H1 (cell line): ENCODE results near the gene SLC2A3. TPM values are rescaled to one million over a fixed set of nuclear protein-coding genes. Genes with fewer than 3 reads are reported as not detected.
A peak's percentile ranks its signal among the peaks of the same experiment; 100 is the strongest.

Source experiments
- CTCF ChIA-PET: fragments of 300-600 bp; sonication (Branson Sonifier 250); formaldehyde crosslinking; loops from one replicate; lab custom pipeline; 2021; ENCODE audit not compliant: partially characterized antibody; lab: Charles Lee
- POLR2A ChIA-PET: fragments of 300-600 bp; sonication (Branson Sonifier 250); formaldehyde crosslinking; loops from one replicate; lab custom pipeline; 2021; ENCODE audit warnings: inconsistent platforms; ENCODE audit not compliant: partially characterized antibody; lab: Charles Lee
- DNase-seq, 2 experiments: peaks; one replicate each; pipeline versions ENCODE4 v3.0.0 to v3.0.0-alpha.2; 2010 to 2022; ENCODE audit warnings: low spot score in 2 of 2, low read depth in 1 of 2, mixed read lengths in 1 of 2
- FAIRE-seq: peaks from 2 replicates; lab custom pipeline; 2011; peaks lifted over from hg19 to GRCh38; lab: Jason Lieb, UNC
- H2AFZ ChIP-seq: 2 replicates; pipeline ENCODE4 v1.8.1; 2012; ENCODE audit warnings: low read length, inconsistent platforms
- H2AK5ac ChIP-seq: 2 replicates; pipeline ENCODE4 v1.6.1; 2013; ENCODE audit warnings: low read depth, low read length
- H2BK120ac ChIP-seq: replicated peaks from 2 replicates; pipeline ENCODE3; 2013; ENCODE audit warnings: low read depth, low read length, inconsistent platforms
- H2BK12ac ChIP-seq: 2 replicates; pipeline ENCODE4 v1.6.1; 2013; ENCODE audit warnings: low read depth, low read length
- H2BK15ac ChIP-seq: 2 replicates; pipeline ENCODE4 v1.6.1; 2013; ENCODE audit warnings: low read length
- H2BK20ac ChIP-seq: 2 replicates; pipeline ENCODE4 v1.6.1; 2013; ENCODE audit warnings: low read length
- H2BK5ac ChIP-seq: 2 replicates; pipeline ENCODE4 v1.6.1; 2013; ENCODE audit warnings: low read depth, low read length
- H3K14ac ChIP-seq: 2 replicates; pipeline ENCODE4 v1.6.1; 2013; ENCODE audit warnings: inconsistent platforms; ENCODE audit not compliant: insufficient read length
- H3K18ac ChIP-seq: 2 replicates; pipeline ENCODE4 v1.6.1; 2013; ENCODE audit warnings: low read length; ENCODE audit errors: extremely low read depth
- H3K23ac ChIP-seq: 2 replicates; pipeline ENCODE4 v1.6.1; 2013; ENCODE audit warnings: inconsistent platforms; ENCODE audit not compliant: insufficient read length
- H3K23me2 ChIP-seq: 2 replicates; pipeline ENCODE4 v1.6.1; 2013; ENCODE audit warnings: low read depth, low read length
- H3K27ac ChIP-seq: 2 replicates; pipeline ENCODE4 v1.6.1; 2011; ENCODE audit warnings: low read depth, low read length, inconsistent platforms
- H3K27me3 ChIP-seq, 4 experiments: replicated peaks in 1 of 4; 1 replicate in 1 of 4; 2 replicates in 3 of 4; pipeline versions ENCODE4 v1.6.1 to v1.8.1; 2011 to 2013; ENCODE audit warnings: low read length in 3 of 4, mild to moderate bottlenecking in 3 of 4, inconsistent platforms in 2 of 4, mixed read lengths in 2 of 4, moderate library complexity in 1 of 4; ENCODE audit not compliant: control insufficient read depth in 3 of 4, insufficient read depth in 3 of 4; ENCODE audit errors: extremely low read depth in 1 of 4
- H3K36me3 ChIP-seq, 4 experiments: 2 replicates each; pipeline versions ENCODE4 v1.6.1 to v1.8.1; 2011 to 2013; ENCODE audit warnings: mild to moderate bottlenecking in 4 of 4, low read length in 3 of 4, moderate library complexity in 2 of 4, control low read depth in 1 of 4, inconsistent platforms in 1 of 4; ENCODE audit not compliant: insufficient read depth in 4 of 4, control insufficient read depth in 2 of 4
- H3K4ac ChIP-seq: replicated peaks from 2 replicates; pipeline ENCODE3; 2013; ENCODE audit warnings: low read length, low read depth, mixed read lengths, inconsistent platforms; ENCODE audit not compliant: insufficient read length
- H3K4me1 ChIP-seq, 4 experiments: replicated peaks in 1 of 4; 1 replicate in 1 of 4; 2 replicates in 3 of 4; pipeline versions ENCODE4 v1.6.1 to v1.8.1; 2011 to 2013; ENCODE audit warnings: low read length in 3 of 4, inconsistent platforms in 2 of 4, mixed read lengths in 1 of 4; ENCODE audit not compliant: insufficient read depth in 4 of 4, control insufficient read depth in 3 of 4
- H3K4me2 ChIP-seq, 2 experiments: 2 replicates each; pipeline versions ENCODE4 v1.6.1 to v1.8.1; 2011 to 2013; ENCODE audit warnings: low read depth in 2 of 2, low read length in 2 of 2, control low read depth in 1 of 2, inconsistent platforms in 1 of 2, mild to moderate bottlenecking in 1 of 2; ENCODE audit not compliant: insufficient read depth in 1 of 2
- H3K4me3 ChIP-seq, 4 experiments: fragments of 200-600, 300-600 bp in 1 of 4; sonication (generic), shearing (Covaris generic), sonication (Bioruptor Twin) in 1 of 4; 2 replicates each; pipeline versions ENCODE4 v1.5.1 to v1.8.1; 2011 to 2016; ENCODE audit warnings: low read length in 4 of 4, low read depth in 3 of 4, control low read depth in 2 of 4, inconsistent platforms in 2 of 4, mild to moderate bottlenecking in 2 of 4, mixed read lengths in 1 of 4, moderate library complexity in 1 of 4; ENCODE audit not compliant: insufficient read depth in 2 of 4; ENCODE audit errors: extremely low read depth in 1 of 4
- H3K56ac ChIP-seq: replicated peaks from 2 replicates; pipeline ENCODE3; 2013; ENCODE audit warnings: low read depth, mild to moderate bottlenecking, mixed read lengths, low read length, inconsistent platforms; ENCODE audit not compliant: insufficient read length
- H3K79me1 ChIP-seq: 2 replicates; pipeline ENCODE4 v1.6.1; 2013; ENCODE audit warnings: low read depth, low read length, control low read depth
- H3K79me2 ChIP-seq, 2 experiments: 2 replicates each; pipeline versions ENCODE4 v1.6.1 to v1.8.1; 2012 to 2013; ENCODE audit warnings: low read length in 2 of 2, mild to moderate bottlenecking in 2 of 2, inconsistent platforms in 1 of 2; ENCODE audit not compliant: insufficient read depth in 2 of 2, control insufficient read depth in 1 of 2
- H3K9ac ChIP-seq, 4 experiments: replicated peaks in 1 of 4; 1 replicate in 1 of 4; 2 replicates in 3 of 4; pipeline versions ENCODE4 v1.6.1 to v1.8.1; 2011 to 2013; ENCODE audit warnings: low read depth in 3 of 4, low read length in 3 of 4, control low read depth in 2 of 4, mild to moderate bottlenecking in 2 of 4, moderate library complexity in 2 of 4, inconsistent platforms in 1 of 4; ENCODE audit errors: extremely low read depth in 1 of 4
- H3K9me3 ChIP-seq, 2 experiments: 2 replicates each; pipeline versions ENCODE4 v1.6.1 to v1.8.1; 2012 to 2013; ENCODE audit warnings: mild to moderate bottlenecking in 2 of 2, moderate library complexity in 2 of 2, control low read depth in 1 of 2, inconsistent platforms in 1 of 2, low read depth in 1 of 2, low read length in 1 of 2, mixed read lengths in 1 of 2; ENCODE audit not compliant: insufficient read depth in 2 of 2
- H4K20me1 ChIP-seq, 2 experiments: replicated peaks in 1 of 2; 2 replicates each; pipeline versions ENCODE3 to v1.8.1; 2011 to 2013; ENCODE audit warnings: inconsistent platforms in 2 of 2, low read length in 2 of 2, mild to moderate bottlenecking in 1 of 2; ENCODE audit not compliant: insufficient read depth in 2 of 2, control insufficient read depth in 1 of 2
- H4K5ac ChIP-seq: 2 replicates; pipeline ENCODE4 v1.6.1; 2013; ENCODE audit warnings: low read length, low read depth, mixed read lengths, inconsistent platforms; ENCODE audit not compliant: insufficient read length
- H4K8ac ChIP-seq: 2 replicates; pipeline ENCODE4 v1.8.0; 2013; ENCODE audit warnings: mild to moderate bottlenecking, moderate library complexity, low read length, inconsistent platforms; ENCODE audit not compliant: insufficient read depth; ENCODE audit errors: extremely low read depth
- H4K91ac ChIP-seq: replicated peaks from 2 replicates; pipeline ENCODE3; 2013; ENCODE audit warnings: low read length, mixed read lengths, inconsistent platforms; ENCODE audit not compliant: insufficient read length
- RAD21 ChIP-seq, 2 experiments: IDR thresholded peaks in 1 of 2; conservative IDR thresholded peaks in 1 of 2; 2 replicates each; pipeline ENCODE4 v1.6.1; 2011; ENCODE audit warnings: low read depth in 2 of 2, low read length in 2 of 2, improper control_type of control experiment in 1 of 2, inconsistent platforms in 1 of 2, mild to moderate bottlenecking in 1 of 2, moderate library complexity in 1 of 2
- RXRA ChIP-seq: IDR thresholded peaks from 2 replicates; pipeline ENCODE4 v1.6.1; 2011; ENCODE audit warnings: low read depth, mild to moderate bottlenecking, low read length, moderate library complexity; ENCODE audit not compliant: insufficient read depth
- WGBS, 2 experiments: shearing (Covaris generic) in 1 of 2; methylation state at CpG; one replicate each; pipeline versions ENCODE4 v1.1.6 to v1.1.7; 2013 to 2015; ENCODE audit warnings: low lambda C conversion rate in 2 of 2, mixed read lengths in 2 of 2, inconsistent platforms in 1 of 2, low coverage in 1 of 2, missing lambda C conversion rate in 1 of 2; ENCODE audit not compliant: insufficient replicate concordance in 2 of 2, insufficient coverage in 1 of 2, insufficient read length in 1 of 2; ENCODE audit errors: extremely low coverage in 1 of 2, missing lambda C conversion rate in 1 of 2; 5-methylcytosine and 5-hydroxymethylcytosine counted together
- polyA plus RNA-seq, 7 experiments: library from polyadenylated mRNA; depleted of rRNA in 3 of 7; stranded (reverse) in 5 of 7; unstranded in 2 of 7; fragments of >200 nt in 5 of 7; fragments of 200-250 nt in 2 of 7; gene quantifications; 1 replicate in 5 of 7; 2 replicates in 1 of 7; 4 replicates in 1 of 7; pipeline versions ENCODE4 v1.2.1 to v1.2.3, GENCODE V29; 2011 to 2013; ENCODE audit warnings: missing spikeins in 2 of 7, mixed read lengths in 2 of 7
- total RNA-seq: library from RNA; stranded (reverse); fragmentation: NEBNext Ultra II Directional; extraction: Animal tissue kit (Norgen Biotek cat#: 25700); gene quantifications from 2 replicates; pipeline ENCODE4 v1.2.1, GENCODE V29; 2021

SLC2A3 gene
- total and polyA plus RNA-seq, 2 of the 8 experiments (the other 6 are each of a cell fraction or from before 2014, with no cell fraction given), result 417 to 688 TPM

- no peak overlapping the region for H3K23ac ChIP-seq
- H2BK15ac ChIP-seq, result no peak overlapping the region
- H2AFZ ChIP-seq, result no peak overlapping the region
- peaks cover 0 to 23% (median 7%) of the 10 kb centered on the region in 4 experiments; a peak in 5 of 8 replicates for H3K36me3 ChIP-seq
- no peak overlapping the region; the same call in 1 of the 2 replicates for H2AK5ac ChIP-seq
- peak overlapping the region; percentile 4 for H3K56ac ChIP-seq
- ChIA-PET CTCF (interaction anchor here (0.6 to 6.3 kb wide), 5 partner anchors 8 to 116 kb away, joined by 3 to 30 read pairs (median 5); no protein-coding TSS in a partner anchor), POLR2A (interaction anchor here (0.7 to 11.9 kb wide), 3 partner anchors 16 to 200 kb away, joined by 3 to 189 read pairs (median 5); partner anchors contain the start of gene SLC2A3)
- DNase-seq (peak in 1 of 2 experiments; percentile 55), FAIRE-seq (no peak)
- H3K79me1 ChIP-seq, result no peaks in the 10 kb centered on the region
- peak overlapping the region; percentile 68; the same call in 1 of the 2 replicates for H4K8ac ChIP-seq
- peak overlapping the region; percentile 4 for H3K4ac ChIP-seq
- peak overlapping the region; percentile 80; the same call in 1 of the 2 replicates for H2BK12ac ChIP-seq
- no peaks in the 10 kb centered on the region for H3K9me3 ChIP-seq
- H3K4me3 ChIP-seq, result no peak overlapping the region
- peak overlapping the region; percentile 2 for H4K5ac ChIP-seq
- H2BK20ac ChIP-seq, result peak overlapping the region; percentile 93; the same call in 1 of the 2 replicates
- no peaks in the 10 kb centered on the region for H3K23me2 ChIP-seq
- TF ChIP-seq RXRA, result no peak
- TF ChIP-seq RAD21 (IDR thresholded peaks at IDR 0.05 in 1 of 2, conservative IDR thresholded peaks at IDR 0.05 in 1 of 2; ENCODE audit: low read depth in 2 of 2, low read length in 2 of 2), result no peak
- no peak overlapping the region for H3K4me2 ChIP-seq
- H3K9ac ChIP-seq, result no peak overlapping the region; a peak in 1 of 7 replicates
- 72% methylated on average over 21 of the region's 38 CpGs; no CpG with 5 or more reads in 1 of the 2 experiments for WGBS, 2 experiments
- peak overlapping the region; percentile 85 for H2BK5ac ChIP-seq
- peak overlapping the region; percentile 64 for H2BK120ac ChIP-seq
- H3K14ac ChIP-seq, result no peak overlapping the region
- H3K79me2 ChIP-seq, result no peaks in the 10 kb centered on the region
- H3K27ac ChIP-seq, result no peak overlapping the region
- H4K91ac ChIP-seq, result peak overlapping the region; percentile 85
- H3K4me1 ChIP-seq, result peaks cover 0 to 12% (median 3%) of the 10 kb centered on the region in 4 experiments; a peak in 5 of 7 replicates
- H3K27me3 ChIP-seq, result no peaks in the 10 kb centered on the region
- H3K18ac ChIP-seq, result peak overlapping the region; percentile 51
- H4K20me1 ChIP-seq, result peaks cover 0 to 1% of the 10 kb centered on the region in 2 experiments
These were observed 20.2 kb downstream of the SLC2A3 start for GRCh38 chr12:7915661-7916403.
